ENCODE data around the gene DHX38.

Gene DHX38

DNA sequence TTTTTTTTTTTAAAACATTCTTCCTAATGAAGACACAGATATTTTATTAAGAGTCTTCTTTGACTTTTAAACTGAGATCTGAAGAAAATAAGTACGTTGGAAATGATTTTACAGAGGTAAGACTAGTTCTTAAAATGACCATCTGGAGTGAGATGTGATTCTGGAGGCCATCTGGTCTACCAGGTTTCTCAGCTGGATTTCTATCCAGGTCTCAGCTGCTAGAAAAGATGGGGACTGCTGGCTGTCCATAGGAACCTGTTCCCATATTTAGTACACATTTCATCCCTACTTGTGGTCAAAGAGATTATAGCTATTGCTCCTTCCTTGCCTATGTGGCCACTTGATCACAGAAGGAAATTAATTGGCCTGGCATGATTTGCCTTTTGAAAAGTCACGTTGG, 66.2 kb downstream of the DHX38 start:
- Histone ChIP-seq H3K36me3 (ENCODE audit: control insufficient read depth in 1 of 2, insufficient read depth in 2 of 2, low read length in 2 of 2) (no peaks in the 10 kb centered on the region), H3K4me3 (ENCODE audit: low read depth in 1 of 2, low read length in 2 of 2) (no peak overlapping the region), H3K27me3 (ENCODE audit: control insufficient read depth in 1 of 2, insufficient read depth in 2 of 2, low read length in 2 of 2) (no peaks in the 10 kb centered on the region), H3K27ac (ENCODE audit: low read depth, low read length) (no peak overlapping the region), H3K9me3 (ENCODE audit: control insufficient read depth in 1 of 2, low read length in 2 of 2) (no peaks in the 10 kb centered on the region), H3K4me1 (ENCODE audit: control insufficient read depth in 1 of 2, insufficient read depth in 2 of 2, low read length in 2 of 2) (peaks cover 8 to 14% of the 10 kb centered on the region in 2 donors), H3K9ac (ENCODE audit: low read depth in 1 of 2, low read length in 2 of 2) (no peak overlapping the region)

DNA sequence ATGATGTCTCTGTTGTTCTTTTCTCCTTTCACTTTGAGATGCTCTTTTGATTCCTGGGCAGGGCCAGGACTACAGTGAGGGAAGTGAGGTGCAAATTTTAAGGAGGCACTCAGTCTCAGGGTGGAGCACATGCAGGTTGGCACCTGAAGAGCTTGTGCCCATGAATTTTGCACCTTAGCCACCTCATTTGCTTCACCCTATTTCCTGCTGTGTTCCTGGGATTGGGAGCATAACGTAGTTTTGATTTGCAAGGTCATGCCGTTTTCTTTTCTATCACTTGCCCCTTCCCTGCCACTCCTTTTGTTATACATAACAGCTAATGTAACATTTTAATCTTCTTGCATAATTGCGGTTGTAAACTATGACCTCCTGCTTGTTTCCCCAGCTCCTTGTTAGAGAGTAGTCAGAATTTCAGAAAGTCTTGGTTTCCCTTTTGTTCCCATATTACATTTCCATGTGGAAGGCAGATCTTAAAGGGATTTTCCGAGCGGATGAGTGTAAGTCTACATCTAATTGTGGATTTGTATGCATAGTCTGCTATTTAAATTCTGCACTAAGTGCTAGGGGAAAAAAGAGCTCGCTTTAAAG, 68.6 kb downstream of the DHX38 start:
- peak overlapping the region; percentile 0 for H3K27ac ChIP-seq (ENCODE audit: low read depth, low read length)
- H3K4me3 ChIP-seq (ENCODE audit: low read depth in 1 of 2, low read length in 2 of 2), result peak overlapping the region in 1 of 2 donors; percentile 25
- H3K9ac ChIP-seq (ENCODE audit: low read depth in 1 of 2, low read length in 2 of 2), result no peak overlapping the region
- H3K4me1 ChIP-seq (ENCODE audit: control insufficient read depth in 1 of 2, insufficient read depth in 2 of 2, low read length in 2 of 2), result peaks cover 8 to 14% of the 10 kb centered on the region in 2 donors
- H3K27me3 ChIP-seq (ENCODE audit: control insufficient read depth in 1 of 2, insufficient read depth in 2 of 2, low read length in 2 of 2), result no peaks in the 10 kb centered on the region
- no peaks in the 10 kb centered on the region for H3K9me3 ChIP-seq (ENCODE audit: control insufficient read depth in 1 of 2, low read length in 2 of 2)
- no peaks in the 10 kb centered on the region for H3K36me3 ChIP-seq (ENCODE audit: control insufficient read depth in 1 of 2, insufficient read depth in 2 of 2, low read length in 2 of 2)

Data from duodenal mucosa (tissue), 2 donors.